ENCODE data around the gene SP8.

Gene SP8

DNA sequence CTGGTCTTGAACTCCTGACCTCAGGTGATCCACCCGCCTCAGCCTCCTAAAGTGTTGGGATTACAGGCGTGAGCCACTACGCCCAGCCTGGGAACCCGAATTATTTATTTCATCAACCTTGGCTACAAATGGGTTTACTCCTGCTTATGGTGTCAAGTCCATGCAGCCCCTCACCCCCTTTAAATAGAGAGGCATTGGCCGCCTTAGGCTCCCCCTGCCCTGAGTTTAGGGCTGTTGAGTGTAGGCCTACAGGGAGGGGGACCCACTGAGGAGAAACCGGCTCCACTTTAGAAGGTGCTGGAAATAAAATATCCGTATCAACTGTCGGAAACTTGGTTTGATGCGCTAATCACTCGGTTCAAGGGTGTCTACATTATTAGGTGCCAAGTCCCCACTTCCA, 8.7 kb upstream of the SP8 start:
- H3K4me1 ChIP-seq (ENCODE audit: control insufficient read depth in 1 of 2, insufficient read depth in 2 of 2, low read length in 2 of 2), result peaks cover 9 to 10% of the 10 kb centered on the region in 2 donors
- H3K9me3 ChIP-seq (ENCODE audit: control insufficient read depth in 1 of 2, low read length in 2 of 2), result no peaks in the 10 kb centered on the region
- no peak overlapping the region for H3K4me3 ChIP-seq (ENCODE audit: low read depth in 1 of 2, low read length in 2 of 2)
- no peak overlapping the region for H3K9ac ChIP-seq (ENCODE audit: low read depth in 1 of 2, low read length in 2 of 2)
- no peak overlapping the region for H3K27ac ChIP-seq (ENCODE audit: low read depth, low read length)
- peaks cover 76 to 88% of the 10 kb centered on the region in 2 donors for H3K27me3 ChIP-seq (ENCODE audit: control insufficient read depth in 1 of 2, insufficient read depth in 2 of 2, low read length in 2 of 2)
- H3K36me3 ChIP-seq (ENCODE audit: control insufficient read depth in 1 of 2, insufficient read depth in 2 of 2, low read length in 2 of 2), result no peaks in the 10 kb centered on the region

DNA sequence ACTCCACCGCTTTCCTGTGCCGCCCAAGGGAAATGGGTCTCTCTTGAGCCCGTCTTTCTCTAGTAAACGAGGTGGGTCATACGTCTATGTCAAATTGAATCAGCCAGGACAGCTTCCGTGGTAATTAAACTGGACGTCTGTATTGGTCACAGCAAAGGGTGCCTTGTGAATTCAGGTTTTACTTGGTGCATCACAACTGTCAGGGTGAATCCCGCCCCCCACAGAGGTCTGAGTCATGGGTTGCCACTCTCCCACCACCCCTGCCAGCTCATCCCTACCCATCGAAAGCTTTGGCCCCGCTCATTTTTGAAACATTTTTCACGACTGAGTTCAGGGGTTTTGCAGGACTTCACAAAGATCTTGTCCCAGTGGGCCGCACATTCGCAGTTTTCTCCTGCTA, 8.0 kb upstream of the SP8 start:
- Histone ChIP-seq H3K4me3 (ENCODE audit: low read depth in 1 of 2, low read length in 2 of 2) (no peak overlapping the region), H3K27ac (ENCODE audit: low read depth, low read length) (no peak overlapping the region), H3K36me3 (ENCODE audit: control insufficient read depth in 1 of 2, insufficient read depth in 2 of 2, low read length in 2 of 2) (no peaks in the 10 kb centered on the region), H3K9ac (ENCODE audit: low read depth in 1 of 2, low read length in 2 of 2) (no peak overlapping the region), H3K4me1 (ENCODE audit: control insufficient read depth in 1 of 2, insufficient read depth in 2 of 2, low read length in 2 of 2) (peaks cover 9 to 10% of the 10 kb centered on the region in 2 donors), H3K9me3 (ENCODE audit: control insufficient read depth in 1 of 2, low read length in 2 of 2) (no peaks in the 10 kb centered on the region), H3K27me3 (ENCODE audit: control insufficient read depth in 1 of 2, insufficient read depth in 2 of 2, low read length in 2 of 2) (peaks cover 82 to 88% of the 10 kb centered on the region in 2 donors)

DNA sequence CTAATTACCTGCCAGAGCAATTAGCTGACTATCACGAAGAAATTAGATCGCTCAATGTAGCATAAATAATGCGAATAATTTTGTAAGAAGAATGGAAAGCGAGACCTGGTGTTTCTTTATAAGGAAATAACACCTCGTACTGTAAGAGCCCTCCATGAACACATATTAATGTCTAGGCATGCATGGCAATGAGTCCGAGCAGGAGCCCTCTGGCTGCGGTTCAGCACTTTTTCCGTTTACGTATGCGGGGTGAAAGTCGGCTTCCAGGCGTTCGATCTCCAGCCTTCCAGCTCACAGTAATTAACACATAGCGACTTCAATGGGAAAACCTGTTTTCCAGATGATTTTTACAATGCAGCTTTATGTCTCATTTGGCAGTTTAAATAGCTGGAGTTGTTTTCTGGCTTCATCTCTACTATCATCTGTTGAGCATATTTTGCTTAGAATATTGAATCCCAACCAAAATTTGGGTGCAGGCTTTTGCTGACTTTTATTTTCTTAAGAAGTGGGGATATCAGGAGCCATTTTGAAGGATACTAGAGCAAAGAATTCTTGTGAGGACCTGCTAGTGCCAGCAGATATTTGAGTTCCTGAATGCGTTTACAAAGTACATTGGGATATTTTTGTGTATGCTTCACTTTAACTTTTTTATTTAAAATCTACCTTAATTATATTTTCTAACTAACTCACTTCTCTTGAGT, 7.2 kb upstream of the SP8 start:
- H3K27me3 ChIP-seq (ENCODE audit: control insufficient read depth in 1 of 2, insufficient read depth in 2 of 2, low read length in 2 of 2), result peaks cover 87 to 89% of the 10 kb centered on the region in 2 donors
- no peak overlapping the region for H3K4me3 ChIP-seq (ENCODE audit: low read depth in 1 of 2, low read length in 2 of 2)
- H3K4me1 ChIP-seq (ENCODE audit: control insufficient read depth in 1 of 2, insufficient read depth in 2 of 2, low read length in 2 of 2), result peaks cover 9 to 10% of the 10 kb centered on the region in 2 donors
- H3K9me3 ChIP-seq (ENCODE audit: control insufficient read depth in 1 of 2, low read length in 2 of 2), result no peaks in the 10 kb centered on the region
- no peak overlapping the region for H3K27ac ChIP-seq (ENCODE audit: low read depth, low read length)
- H3K9ac ChIP-seq (ENCODE audit: low read depth in 1 of 2, low read length in 2 of 2), result no peak overlapping the region
- no peaks in the 10 kb centered on the region for H3K36me3 ChIP-seq (ENCODE audit: control insufficient read depth in 1 of 2, insufficient read depth in 2 of 2, low read length in 2 of 2)

DNA sequence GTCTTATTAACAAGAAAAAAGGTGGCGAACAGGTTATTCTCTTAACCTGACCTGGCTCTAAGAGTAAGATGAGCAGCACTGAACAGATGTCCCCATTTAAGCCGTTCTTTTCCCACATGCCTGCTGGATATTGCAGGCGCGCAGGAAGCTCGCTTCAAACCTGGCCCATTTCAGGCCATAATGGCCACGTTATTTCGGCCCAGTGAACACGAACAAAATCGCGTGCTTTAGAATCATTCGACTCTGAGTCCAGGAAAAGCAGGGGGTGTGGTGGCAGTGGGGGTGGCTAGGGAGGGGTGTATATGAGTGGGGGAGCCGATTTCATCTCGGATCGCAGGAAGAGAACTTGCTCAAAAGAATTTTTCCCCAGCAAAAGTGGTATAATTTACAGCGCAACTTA, 6.6 kb upstream of the SP8 start:
- Histone ChIP-seq H3K27me3 (ENCODE audit: control insufficient read depth in 1 of 2, insufficient read depth in 2 of 2, low read length in 2 of 2) (peaks cover 91% of the 10 kb centered on the region in 2 donors), H3K36me3 (ENCODE audit: control insufficient read depth in 1 of 2, insufficient read depth in 2 of 2, low read length in 2 of 2) (no peaks in the 10 kb centered on the region), H3K4me1 (ENCODE audit: control insufficient read depth in 1 of 2, insufficient read depth in 2 of 2, low read length in 2 of 2) (peaks cover 9 to 10% of the 10 kb centered on the region in 2 donors), H3K9me3 (ENCODE audit: control insufficient read depth in 1 of 2, low read length in 2 of 2) (no peaks in the 10 kb centered on the region), H3K27ac (ENCODE audit: low read depth, low read length) (no peak overlapping the region), H3K4me3 (ENCODE audit: low read depth in 1 of 2, low read length in 2 of 2) (no peak overlapping the region), H3K9ac (ENCODE audit: low read depth in 1 of 2, low read length in 2 of 2) (no peak overlapping the region)

DNA sequence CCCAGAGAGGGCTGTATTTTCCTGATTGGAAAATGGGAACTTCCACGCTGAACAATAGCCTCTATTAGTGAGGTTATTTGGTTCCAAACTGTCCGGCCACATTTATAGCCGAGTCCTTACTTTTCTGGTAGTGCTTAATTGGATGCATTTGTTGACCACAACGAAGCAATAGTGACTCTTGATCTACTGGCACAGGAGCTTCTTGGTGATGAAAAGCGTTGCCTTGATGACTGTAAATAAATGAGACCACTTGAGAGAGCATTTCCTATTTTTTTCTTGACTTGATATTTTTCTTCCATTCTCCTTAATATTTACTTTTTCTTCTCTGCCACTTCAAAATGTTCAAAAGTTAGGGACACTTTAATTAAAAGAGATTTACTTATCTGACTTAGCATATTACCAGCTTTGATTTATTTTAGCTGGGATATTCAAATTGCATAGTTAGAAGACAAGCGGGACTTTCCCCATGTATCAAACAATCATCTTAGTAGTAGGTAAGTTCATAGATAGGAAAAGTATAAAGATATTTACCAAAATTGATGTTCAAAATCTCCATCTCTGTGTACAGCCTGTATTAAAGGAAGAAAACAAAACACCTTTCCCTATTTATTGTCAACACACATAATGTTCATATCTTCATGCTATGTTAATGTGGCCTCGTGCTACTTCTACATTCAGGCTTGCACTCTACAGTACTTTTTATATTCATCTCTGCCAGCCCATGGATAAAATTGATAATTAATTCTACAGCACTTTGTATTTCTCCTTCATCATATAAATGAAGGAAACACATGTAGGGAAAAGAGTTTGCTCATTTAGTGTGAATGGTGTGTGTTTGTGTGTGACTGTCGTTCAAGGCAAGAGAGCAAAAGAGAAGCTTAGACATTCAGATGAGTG, 5.1 kb upstream of the SP8 start:
- H3K4me1 ChIP-seq (ENCODE audit: control insufficient read depth in 1 of 2, insufficient read depth in 2 of 2, low read length in 2 of 2), result peaks cover 3 to 6% of the 10 kb centered on the region in 2 donors
- no peaks in the 10 kb centered on the region for H3K9me3 ChIP-seq (ENCODE audit: control insufficient read depth in 1 of 2, low read length in 2 of 2)
- H3K9ac ChIP-seq (ENCODE audit: low read depth in 1 of 2, low read length in 2 of 2), result no peak overlapping the region
- H3K36me3 ChIP-seq (ENCODE audit: control insufficient read depth in 1 of 2, insufficient read depth in 2 of 2, low read length in 2 of 2), result no peaks in the 10 kb centered on the region
- no peak overlapping the region for H3K4me3 ChIP-seq (ENCODE audit: low read depth in 1 of 2, low read length in 2 of 2)
- H3K27ac ChIP-seq (ENCODE audit: low read depth, low read length), result no peak overlapping the region
- peaks cover 94 to 95% of the 10 kb centered on the region in 2 donors for H3K27me3 ChIP-seq (ENCODE audit: control insufficient read depth in 1 of 2, insufficient read depth in 2 of 2, low read length in 2 of 2)

DNA sequence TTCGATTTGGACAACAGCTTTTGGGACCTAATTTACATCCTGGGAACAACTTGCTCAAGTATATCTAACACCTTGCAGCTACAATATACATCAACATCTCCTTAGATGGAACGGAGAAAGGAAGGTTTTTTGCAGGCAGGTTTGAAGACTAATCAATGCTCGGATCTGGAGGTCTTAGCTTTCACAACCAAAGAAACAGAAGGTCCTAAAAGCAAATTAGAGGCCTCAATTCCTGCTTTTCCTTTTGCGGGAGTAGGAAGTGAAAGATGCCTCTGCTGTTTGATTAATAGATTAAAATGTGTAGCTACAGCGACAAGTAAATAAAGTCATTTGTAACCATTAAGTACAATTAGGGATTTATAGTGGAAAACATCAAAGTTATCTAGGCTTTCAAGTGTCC, 3.7 kb upstream of the SP8 start:
- H3K27ac ChIP-seq (ENCODE audit: low read depth, low read length), result no peak overlapping the region
- no peak overlapping the region for H3K9ac ChIP-seq (ENCODE audit: low read depth in 1 of 2, low read length in 2 of 2)
- no peaks in the 10 kb centered on the region for H3K9me3 ChIP-seq (ENCODE audit: control insufficient read depth in 1 of 2, low read length in 2 of 2)
- no peak overlapping the region for H3K4me3 ChIP-seq (ENCODE audit: low read depth in 1 of 2, low read length in 2 of 2)
- H3K27me3 ChIP-seq (ENCODE audit: control insufficient read depth in 1 of 2, insufficient read depth in 2 of 2, low read length in 2 of 2), result peaks cover 88 to 95% of the 10 kb centered on the region in 2 donors
- H3K36me3 ChIP-seq (ENCODE audit: control insufficient read depth in 1 of 2, insufficient read depth in 2 of 2, low read length in 2 of 2), result no peaks in the 10 kb centered on the region
- H3K4me1 ChIP-seq (ENCODE audit: control insufficient read depth in 1 of 2, insufficient read depth in 2 of 2, low read length in 2 of 2), result peaks cover 5 to 10% of the 10 kb centered on the region in 2 donors

DNA sequence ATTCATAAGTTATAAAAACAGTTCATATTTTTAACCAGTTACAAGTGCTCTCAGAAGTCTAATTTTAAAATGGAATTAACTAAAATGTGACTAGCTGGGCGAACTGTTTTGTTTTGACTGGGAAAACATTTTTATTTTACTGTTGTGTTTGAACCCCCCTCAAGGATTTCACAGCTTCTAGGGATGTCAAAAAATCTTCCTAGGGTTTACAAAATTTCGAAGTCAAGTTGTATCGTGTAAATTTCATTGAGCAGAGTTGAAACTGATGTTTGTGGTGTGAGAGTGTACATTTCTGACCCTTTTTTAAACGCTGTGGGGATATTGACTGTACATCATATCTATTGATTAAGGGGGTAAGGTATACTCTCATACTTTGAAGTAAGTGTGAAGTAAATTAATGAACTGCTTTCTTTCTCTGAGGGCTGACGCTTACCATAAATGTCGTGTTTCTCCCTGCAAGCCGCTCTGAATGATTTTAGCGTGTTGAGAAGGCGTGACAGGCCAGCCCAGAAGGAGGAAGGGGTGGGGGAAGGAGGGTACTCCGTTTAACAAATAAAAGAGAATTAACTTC, 1.8 kb upstream of the SP8 start:
- no peak overlapping the region for H3K27ac ChIP-seq (ENCODE audit: low read depth, low read length)
- no peaks in the 10 kb centered on the region for H3K9me3 ChIP-seq (ENCODE audit: control insufficient read depth in 1 of 2, low read length in 2 of 2)
- no peaks in the 10 kb centered on the region for H3K36me3 ChIP-seq (ENCODE audit: control insufficient read depth in 1 of 2, insufficient read depth in 2 of 2, low read length in 2 of 2)
- H3K27me3 ChIP-seq (ENCODE audit: control insufficient read depth in 1 of 2, insufficient read depth in 2 of 2, low read length in 2 of 2), result peaks cover 84 to 85% of the 10 kb centered on the region in 2 donors
- no peak overlapping the region for H3K4me3 ChIP-seq (ENCODE audit: low read depth in 1 of 2, low read length in 2 of 2)
- no peak overlapping the region for H3K9ac ChIP-seq (ENCODE audit: low read depth in 1 of 2, low read length in 2 of 2)
- H3K4me1 ChIP-seq (ENCODE audit: control insufficient read depth in 1 of 2, insufficient read depth in 2 of 2, low read length in 2 of 2), result peaks cover 10 to 14% of the 10 kb centered on the region in 2 donors

DNA sequence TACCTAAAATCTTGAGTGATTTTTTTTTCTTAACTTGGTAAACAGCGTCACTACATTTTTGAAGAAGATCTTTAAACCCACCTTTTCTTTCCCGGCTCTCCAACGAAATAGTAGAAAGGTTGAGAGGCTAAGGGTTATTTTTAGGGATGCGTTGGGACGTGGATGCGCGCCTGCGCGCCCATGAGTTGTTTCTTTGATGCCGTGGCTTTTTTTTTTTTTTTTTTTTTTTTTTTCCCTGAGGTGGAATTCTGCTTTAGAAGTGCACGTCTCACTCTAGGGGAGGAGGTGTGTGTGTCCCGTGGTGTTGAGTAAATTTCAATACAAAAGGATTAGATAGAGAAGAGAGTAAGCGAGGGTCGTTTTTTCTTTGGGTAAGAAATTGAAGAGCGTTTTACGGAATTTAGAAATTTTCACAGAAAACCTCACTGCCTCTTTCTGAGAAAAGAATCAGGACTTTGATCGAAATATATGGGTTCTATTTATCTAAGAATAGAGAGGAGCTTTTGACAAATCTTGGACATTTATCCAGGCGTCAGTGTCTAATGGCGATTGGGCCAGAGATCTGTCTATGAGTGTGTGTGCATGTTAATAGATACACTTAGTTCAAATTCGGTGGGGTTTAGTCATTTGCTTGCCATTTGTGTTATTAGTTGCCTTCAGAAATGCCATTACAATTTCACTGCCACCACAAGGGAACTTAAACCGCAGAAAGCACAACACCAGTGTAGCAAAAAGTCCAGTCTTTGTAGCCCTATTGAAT, 1.2 kb upstream of the SP8 start:
- no peak overlapping the region for H3K9ac ChIP-seq (ENCODE audit: low read depth in 1 of 2, low read length in 2 of 2)
- H3K36me3 ChIP-seq (ENCODE audit: control insufficient read depth in 1 of 2, insufficient read depth in 2 of 2, low read length in 2 of 2), result no peaks in the 10 kb centered on the region
- no peak overlapping the region for H3K27ac ChIP-seq (ENCODE audit: low read depth, low read length)
- peaks cover 78 to 85% of the 10 kb centered on the region in 2 donors for H3K27me3 ChIP-seq (ENCODE audit: control insufficient read depth in 1 of 2, insufficient read depth in 2 of 2, low read length in 2 of 2)
- H3K9me3 ChIP-seq (ENCODE audit: control insufficient read depth in 1 of 2, low read length in 2 of 2), result no peaks in the 10 kb centered on the region
- peaks cover 10 to 16% of the 10 kb centered on the region in 2 donors for H3K4me1 ChIP-seq (ENCODE audit: control insufficient read depth in 1 of 2, insufficient read depth in 2 of 2, low read length in 2 of 2)
- H3K4me3 ChIP-seq (ENCODE audit: low read depth in 1 of 2, low read length in 2 of 2), result no peak overlapping the region

DNA sequence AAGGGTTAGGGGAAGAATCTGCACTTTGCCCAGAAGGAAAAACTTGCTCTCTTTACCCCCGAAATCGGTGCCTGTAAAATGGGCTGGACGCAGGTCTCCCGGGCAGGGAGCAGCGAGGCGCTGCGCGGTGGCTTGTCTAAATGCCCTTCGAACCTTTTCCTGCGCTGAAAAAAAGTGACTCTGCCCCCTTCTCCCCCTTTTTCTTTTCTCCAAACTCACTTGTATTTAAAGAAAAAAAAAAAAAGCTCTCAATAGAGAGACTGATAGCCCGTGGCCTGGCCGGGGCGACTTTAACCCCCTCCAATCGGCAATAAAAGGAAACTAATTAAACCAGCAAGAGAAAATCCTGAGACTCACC, 286 bp downstream of the SP8 start:
- H3K9me3 ChIP-seq (ENCODE audit: control insufficient read depth in 1 of 2, low read length in 2 of 2), result no peaks in the 10 kb centered on the region
- H3K27me3 ChIP-seq (ENCODE audit: control insufficient read depth in 1 of 2, insufficient read depth in 2 of 2, low read length in 2 of 2), result peaks cover 68 to 85% of the 10 kb centered on the region in 2 donors
- peak overlapping the region; percentile 60 to 61 for H3K4me3 ChIP-seq (ENCODE audit: low read depth in 1 of 2, low read length in 2 of 2)
- H3K27ac ChIP-seq (ENCODE audit: low read depth, low read length), result no peak overlapping the region
- no peaks in the 10 kb centered on the region for H3K36me3 ChIP-seq (ENCODE audit: control insufficient read depth in 1 of 2, insufficient read depth in 2 of 2, low read length in 2 of 2)
- H3K9ac ChIP-seq (ENCODE audit: low read depth in 1 of 2, low read length in 2 of 2), result no peak overlapping the region
- H3K4me1 ChIP-seq (ENCODE audit: control insufficient read depth in 1 of 2, insufficient read depth in 2 of 2, low read length in 2 of 2), result peaks cover 10 to 16% of the 10 kb centered on the region in 2 donors

Data from duodenal mucosa (tissue), 2 donors.